ENCODE measurements around the gene MALAT1. TPM values are rescaled to one million over a fixed set of nuclear protein-coding genes. Genes with fewer than 3 reads are reported as not detected.

The MALAT1 gene
- total and polyA plus RNA-seq, 2 of the 8 experiments (the other 6 are each of a cell fraction or from before 2014, with no cell fraction given): 115 to 984 TPM

- no peak for TF ChIP-seq EZH2 (IDR thresholded peaks at IDR 0.05; ENCODE audit: low read depth, low read length, severe bottlenecking)
Measured at GRCh38 chr11:65554842-65555430, 56.1 kb downstream of the MALAT1 start (continued).
